Brain microvascular endothelial cell (primary cell): ENCODE data around the gene CDPF1.

Experiments used
- DNase-seq: peaks from one replicate; pipeline ENCODE4 v3.0.0-alpha.2; 2020
- H3K27ac ChIP-seq: fragments of 250-450 bp; sonication (Bioruptor Pico); 2 replicates; pipeline ENCODE4 v1.5.1; 2020; ENCODE audit warnings: mild to moderate bottlenecking, moderate library complexity
- H3K27me3 ChIP-seq: fragments of 250-450 bp; sonication (Bioruptor Pico); replicated peaks from 2 replicates; pipeline ENCODE4 v1.5.1; 2020; ENCODE audit warnings: mild to moderate bottlenecking
- H3K36me3 ChIP-seq: fragments of 250-450 bp; sonication (Bioruptor Pico); replicated peaks from 2 replicates; pipeline ENCODE4 v1.5.1; 2020; ENCODE audit warnings: mild to moderate bottlenecking
- H3K4me3 ChIP-seq: 2 replicates; pipeline ENCODE4 v1.5.1; 2011; ENCODE audit warnings: low read depth, mild to moderate bottlenecking, control low read depth, low read length, moderate library complexity
- in situ Hi-C: cut with HindIII; loops from 2 replicates; pipeline ENCODE4 v1.10.0; 2017; ENCODE audit warnings: low sequenced_read_pairs, low pct_ligation_motif_present
- TF ChIP-seq, protein P1 (sequence below): IDR thresholded peaks from 2 replicates; pipeline ENCODE4 v1.5.1; 2011; ENCODE audit warnings: low read depth, mild to moderate bottlenecking, moderate library complexity, low read length, control low read depth, inconsistent platforms; ENCODE audit errors: missing control alignments

CDPF1 gene, protein sequence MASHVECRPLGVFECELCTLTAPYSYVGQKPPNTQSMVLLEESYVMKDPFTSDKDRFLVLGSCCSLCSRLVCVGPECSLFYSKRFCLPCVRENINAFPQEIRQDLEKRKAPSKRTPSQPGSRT

DNA sequence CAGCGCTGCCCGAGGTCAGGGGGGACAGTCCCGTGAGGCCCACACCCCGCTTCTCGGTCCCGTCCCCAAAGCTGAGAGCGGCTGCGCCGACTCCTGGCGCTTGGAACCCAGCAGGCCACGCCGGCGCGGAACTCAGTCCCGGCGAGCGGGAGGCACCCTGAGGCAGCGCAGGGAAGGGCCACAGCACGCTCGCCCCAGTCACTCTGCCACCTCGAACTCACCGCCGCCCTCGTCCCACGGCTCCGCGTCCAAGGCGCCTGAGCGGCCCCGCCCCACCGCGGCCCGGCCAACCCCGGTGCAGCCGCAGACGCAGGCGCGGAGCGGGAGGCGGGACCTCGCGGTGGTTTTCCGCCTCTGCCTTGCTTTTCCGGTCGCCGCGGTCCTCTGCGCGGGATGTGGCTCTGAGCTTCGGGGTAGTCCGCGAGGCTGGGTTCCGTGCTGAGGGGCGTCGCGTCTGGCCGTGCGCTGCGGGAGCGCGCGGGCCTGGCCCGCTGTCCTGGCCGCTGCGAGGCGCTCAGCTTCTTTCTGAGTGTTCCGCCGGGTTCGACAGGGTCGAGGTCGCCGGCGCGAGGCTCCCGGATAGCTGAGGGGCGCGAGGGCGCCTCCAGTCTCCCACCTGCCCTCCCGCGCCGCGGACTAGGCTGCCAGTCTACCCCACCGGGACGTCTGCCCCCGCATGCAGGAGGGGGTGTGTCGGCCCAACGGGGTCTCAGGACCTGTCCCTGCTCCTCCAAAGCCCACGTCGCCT is at the start of gene CDPF1:
TSS of gene CDPF1 (minus strand) at position 259 of the 748 bp plus-strand sequence. CDS start 2,009 bp downstream, outside the sequence.
- in situ Hi-C loops, result no loop called here
- H3K27ac ChIP-seq, result peak within 1 kb of the TSS; percentile 43
- TF ChIP-seq, protein P1, sequence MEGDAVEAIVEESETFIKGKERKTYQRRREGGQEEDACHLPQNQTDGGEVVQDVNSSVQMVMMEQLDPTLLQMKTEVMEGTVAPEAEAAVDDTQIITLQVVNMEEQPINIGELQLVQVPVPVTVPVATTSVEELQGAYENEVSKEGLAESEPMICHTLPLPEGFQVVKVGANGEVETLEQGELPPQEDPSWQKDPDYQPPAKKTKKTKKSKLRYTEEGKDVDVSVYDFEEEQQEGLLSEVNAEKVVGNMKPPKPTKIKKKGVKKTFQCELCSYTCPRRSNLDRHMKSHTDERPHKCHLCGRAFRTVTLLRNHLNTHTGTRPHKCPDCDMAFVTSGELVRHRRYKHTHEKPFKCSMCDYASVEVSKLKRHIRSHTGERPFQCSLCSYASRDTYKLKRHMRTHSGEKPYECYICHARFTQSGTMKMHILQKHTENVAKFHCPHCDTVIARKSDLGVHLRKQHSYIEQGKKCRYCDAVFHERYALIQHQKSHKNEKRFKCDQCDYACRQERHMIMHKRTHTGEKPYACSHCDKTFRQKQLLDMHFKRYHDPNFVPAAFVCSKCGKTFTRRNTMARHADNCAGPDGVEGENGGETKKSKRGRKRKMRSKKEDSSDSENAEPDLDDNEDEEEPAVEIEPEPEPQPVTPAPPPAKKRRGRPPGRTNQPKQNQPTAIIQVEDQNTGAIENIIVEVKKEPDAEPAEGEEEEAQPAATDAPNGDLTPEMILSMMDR, result no peak
- H3K4me3 ChIP-seq, result peak within 1 kb of the TSS; percentile 82
- H3K27me3 ChIP-seq, result no peaks in the 10 kb centered on the region
- H3K36me3 ChIP-seq, result no peaks in the 10 kb centered on the region
- DNase-seq, result peak; percentile 65

DNA sequence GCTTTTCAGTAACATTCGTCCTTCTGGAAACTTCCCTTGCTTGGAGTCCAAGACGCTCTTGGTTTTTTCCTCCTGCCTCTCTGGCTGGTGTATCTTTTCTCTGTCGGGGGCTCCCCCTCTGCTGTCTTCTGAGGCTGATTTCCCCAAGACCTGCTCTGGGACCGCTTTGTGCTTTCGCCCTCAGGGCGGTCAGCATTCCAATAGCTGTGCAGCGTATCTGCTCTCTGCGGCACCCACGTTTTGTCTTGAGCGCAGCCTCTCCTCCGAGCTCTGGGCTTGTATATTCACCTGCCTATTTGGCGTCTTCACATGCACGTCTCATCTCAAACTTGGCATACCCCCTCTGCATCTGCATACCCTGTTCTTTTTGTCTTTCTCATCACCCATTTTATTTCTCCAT is 49.0 kb upstream of the CDPF1 start:
- in situ Hi-C loops, result no loop called here
- no peak overlapping the region for H3K27ac ChIP-seq
- TF ChIP-seq, protein P1, result no peak
- no peak for DNase-seq
- no peaks in the 10 kb centered on the region for H3K27me3 ChIP-seq
- no peaks in the 10 kb centered on the region for H3K36me3 ChIP-seq
- H3K4me3 ChIP-seq, result no peak overlapping the region

DNA sequence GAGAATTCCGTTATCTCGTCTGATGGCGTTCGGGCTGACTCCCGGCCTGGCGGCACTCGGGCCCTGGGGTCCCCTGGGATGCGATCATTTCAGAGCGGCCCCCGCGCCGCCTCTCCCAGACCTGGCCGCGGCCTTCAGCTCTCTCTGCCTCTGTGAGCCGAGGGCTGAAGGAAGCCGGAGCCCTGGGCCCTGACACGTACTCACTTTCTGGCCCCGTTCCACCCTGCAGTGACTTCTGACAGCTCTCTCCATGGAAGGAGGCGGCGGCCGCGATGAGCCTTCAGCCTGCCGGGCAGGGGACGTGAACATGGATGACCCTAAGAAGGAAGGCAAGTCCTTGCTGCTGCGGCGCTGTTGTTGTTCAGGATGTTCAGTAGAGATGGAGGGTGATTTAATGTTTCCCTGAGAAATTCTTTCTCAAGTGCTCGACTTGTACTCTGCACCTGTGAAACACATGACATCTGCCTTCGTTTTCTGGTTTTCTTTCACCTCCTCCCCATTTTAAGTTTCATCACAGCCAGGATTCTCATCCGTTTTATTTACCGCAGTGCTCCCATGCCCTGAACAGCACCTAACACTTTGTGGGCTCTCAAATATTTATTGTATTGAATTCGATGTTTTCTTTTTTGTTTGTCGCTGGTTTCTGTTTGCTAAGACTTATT is 47.2 kb upstream of the CDPF1 start:
- in situ Hi-C loops, result no loop called here
- Histone ChIP-seq H3K4me3 (peak overlapping the region; percentile 82), H3K27ac (peak overlapping the region; percentile 4), H3K27me3 (no peaks in the 10 kb centered on the region), H3K36me3 (peaks cover 5% of the 10 kb centered on the region)
- peak; percentile 20 for DNase-seq
- TF ChIP-seq, protein P1, result no peak

DNA sequence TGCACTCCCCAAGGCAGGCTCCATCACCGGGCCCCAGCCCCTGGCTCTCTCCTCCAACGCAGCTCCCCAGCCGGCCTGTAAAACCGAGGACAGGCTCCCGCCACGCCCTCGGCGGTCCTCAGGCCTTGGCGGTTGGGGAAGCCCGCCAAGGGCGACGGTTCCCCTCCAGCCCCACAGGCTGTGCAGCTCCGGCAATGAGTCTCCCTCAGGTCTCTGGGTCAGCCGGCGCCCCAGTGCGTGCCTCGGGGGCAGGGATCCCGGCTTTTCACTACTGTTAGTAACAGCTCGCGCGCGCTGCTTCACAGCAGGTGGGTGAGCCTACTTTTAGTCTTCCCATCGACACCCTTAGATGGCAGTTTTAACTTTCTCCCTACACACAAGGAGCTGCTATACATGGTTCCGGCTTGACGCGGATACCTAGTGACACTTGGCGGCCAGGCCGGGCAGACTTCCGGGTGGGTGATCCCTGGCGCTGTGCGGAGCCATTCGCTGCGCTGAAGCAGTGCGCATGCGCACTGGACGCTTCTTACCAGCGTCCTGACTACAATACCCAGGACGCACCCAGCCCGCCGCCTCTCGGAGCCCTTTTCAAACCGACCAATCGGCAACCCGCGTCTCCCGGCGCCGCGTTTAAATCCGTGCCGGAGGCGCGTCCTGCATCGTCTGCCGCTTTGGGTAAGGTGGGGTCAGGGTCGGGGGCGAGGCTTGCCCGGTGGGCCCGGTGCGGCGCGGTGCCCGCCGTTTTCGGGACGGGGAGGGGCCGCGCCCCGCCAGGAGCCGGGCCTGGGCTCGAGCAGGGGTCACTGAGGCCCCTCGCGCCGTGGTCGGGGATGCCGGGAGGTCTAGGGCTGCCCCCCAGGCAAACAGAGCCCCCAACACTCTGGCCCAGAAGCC is 46.4 kb upstream of the CDPF1 start, which contains the start of gene GTSE1:
TSS of gene GTSE1 (plus strand) at position 614 of the 894 bp plus-strand sequence. CDS start 531 bp downstream, outside the sequence.
- in situ Hi-C loops, result no loop called here
- TF ChIP-seq, protein P1, result no peak
- Histone ChIP-seq H3K27ac (peak within 1 kb of the TSS; percentile 66), H3K27me3 (no peaks in the 10 kb centered on the region), H3K36me3 (peaks cover 7% of the 10 kb centered on the region), H3K4me3 (peak within 1 kb of the TSS; percentile 82)
- DNase-seq, result peak; percentile 95

DNA sequence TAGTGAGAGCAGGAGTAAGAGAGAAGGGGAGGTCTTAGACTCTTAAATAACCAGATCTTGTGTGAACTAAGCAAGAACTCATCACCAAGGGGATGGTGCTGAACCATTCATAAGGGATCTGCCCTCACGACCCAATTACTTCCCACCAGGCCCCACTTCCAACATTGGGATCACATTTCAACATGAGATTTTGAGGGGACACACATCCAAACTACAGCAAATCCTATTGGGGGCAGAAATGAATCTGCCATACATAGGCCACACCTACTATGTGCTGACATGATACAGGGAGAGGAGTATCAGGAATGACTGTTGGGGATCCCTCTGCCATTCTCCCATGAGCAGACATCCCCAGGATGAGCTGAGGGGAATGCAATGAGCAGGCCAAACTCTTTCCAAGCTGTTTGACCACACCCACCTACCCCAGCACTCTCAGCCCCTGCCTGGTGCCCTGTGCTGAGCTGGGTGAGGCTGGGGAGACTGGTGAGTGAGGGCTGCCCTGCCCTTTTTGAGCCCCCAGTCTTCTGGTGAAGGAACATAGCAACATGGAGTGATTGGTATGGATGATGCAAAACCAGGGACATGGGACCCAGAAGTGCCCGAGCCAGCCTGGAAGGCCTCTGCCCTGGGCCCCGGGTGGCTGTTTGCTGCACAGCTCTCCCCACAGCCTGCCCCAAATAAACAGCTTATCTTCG is 45.3 kb upstream of the CDPF1 start:
- DNase-seq, result no peak
- Histone ChIP-seq H3K27ac (no peak overlapping the region), H3K27me3 (no peaks in the 10 kb centered on the region), H3K36me3 (peaks cover 7% of the 10 kb centered on the region), H3K4me3 (no peak overlapping the region)
- in situ Hi-C loops, result no loop called here
- TF ChIP-seq, protein P1, result no peak
